Measurements from ENCODE around the gene NUP85. TPM values are rescaled to one million over a fixed set of nuclear protein-coding genes. Genes with fewer than 3 reads are reported as not detected.

The NUP85 gene
- total and polyA plus RNA-seq, 2 of the 4 experiments (the other 2 are of a cell fraction) = 29.4 to 54.4 TPM

DNA sequence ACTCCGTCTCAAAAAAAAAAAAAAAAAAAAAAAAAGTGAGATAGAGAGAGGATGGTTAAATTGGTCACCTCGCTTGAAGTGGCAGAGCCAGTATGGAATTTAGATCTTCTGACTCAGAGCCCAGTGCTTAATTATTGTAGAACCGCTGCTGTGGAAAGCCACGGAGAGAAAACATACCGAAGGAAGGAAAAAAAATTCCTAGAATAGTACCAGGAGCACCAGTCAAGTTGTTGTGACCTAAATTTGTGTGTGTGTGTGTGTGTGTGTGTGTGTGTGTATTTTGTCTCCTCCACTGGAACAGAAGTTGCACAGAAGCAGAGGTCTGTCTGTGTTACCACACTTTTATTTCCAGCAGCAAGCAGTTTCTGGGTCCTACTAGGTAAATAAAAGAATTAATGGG is 10.6 kb upstream of the NUP85 start:
- no peaks in the 10 kb centered on the region for H3K36me3 ChIP-seq (ENCODE audit: control insufficient read depth, insufficient read depth, low read length)
- H4K20me1 ChIP-seq (ENCODE audit: insufficient read depth, low read length) = no peaks in the 10 kb centered on the region
- no peaks in the 10 kb centered on the region for H3K4me1 ChIP-seq (ENCODE audit: control insufficient read depth, insufficient read depth, low read length)
- no peak overlapping the region for H4K91ac ChIP-seq (ENCODE audit: insufficient read depth, low read depth, low read length)
- H3K9ac ChIP-seq (ENCODE audit: low read depth, low read length) = peak overlapping the region; percentile 28; the same call in 1 of the 2 replicates
- no peaks in the 10 kb centered on the region for H3K79me1 ChIP-seq (ENCODE audit: low read depth in 1 of 2, low read length in 2 of 2)
- intact Hi-C loops (cut with micrococcal nuclease) (no loop called here), dilution Hi-C loops (cut with HindIII; ENCODE audit: low sequenced_read_pairs, unreplicated experiment) (no loop called here), in situ Hi-C loops (cut with MboI; ENCODE audit: low sequenced_read_pairs) (no loop called here)
- no peak overlapping the region for H3K14ac ChIP-seq (replicated peaks; ENCODE audit: low read depth, low read length)
- no peak overlapping the region for H3K4ac ChIP-seq (ENCODE audit: low read depth, low read length)
- ATAC-seq (ENCODE audit: low read depth) (no peak), DNase-seq (no peak)
- H2AFZ ChIP-seq (replicated peaks; ENCODE audit: low read length, poor library complexity) = no peak overlapping the region
- H3K27ac ChIP-seq (ENCODE audit: insufficient read depth, low read length) = no peak overlapping the region
- no peak for TF ChIP-seq MAFK (IDR thresholded peaks at IDR 0.05; ENCODE audit: low read depth, low read length)
- no peak for TF ChIP-seq RCOR1 (IDR thresholded peaks at IDR 0.05; ENCODE audit: insufficient replicate concordance, low read length)
- no peak for TF ChIP-seq MAZ (IDR thresholded peaks at IDR 0.05; ENCODE audit: borderline replicate concordance, low read depth, low read length)
- no peak for TF ChIP-seq MXI1 (IDR thresholded peaks at IDR 0.05; ENCODE audit: borderline replicate concordance, low read depth, low read length)
- no peak for TF ChIP-seq NFE2L2 (IDR thresholded peaks at IDR 0.05; ENCODE audit: low read depth, low read length)
- no peak for TF ChIP-seq FOS (IDR thresholded peaks at IDR 0.05; ENCODE audit: low read depth, low read length)
- TF ChIP-seq, protein P1, sequence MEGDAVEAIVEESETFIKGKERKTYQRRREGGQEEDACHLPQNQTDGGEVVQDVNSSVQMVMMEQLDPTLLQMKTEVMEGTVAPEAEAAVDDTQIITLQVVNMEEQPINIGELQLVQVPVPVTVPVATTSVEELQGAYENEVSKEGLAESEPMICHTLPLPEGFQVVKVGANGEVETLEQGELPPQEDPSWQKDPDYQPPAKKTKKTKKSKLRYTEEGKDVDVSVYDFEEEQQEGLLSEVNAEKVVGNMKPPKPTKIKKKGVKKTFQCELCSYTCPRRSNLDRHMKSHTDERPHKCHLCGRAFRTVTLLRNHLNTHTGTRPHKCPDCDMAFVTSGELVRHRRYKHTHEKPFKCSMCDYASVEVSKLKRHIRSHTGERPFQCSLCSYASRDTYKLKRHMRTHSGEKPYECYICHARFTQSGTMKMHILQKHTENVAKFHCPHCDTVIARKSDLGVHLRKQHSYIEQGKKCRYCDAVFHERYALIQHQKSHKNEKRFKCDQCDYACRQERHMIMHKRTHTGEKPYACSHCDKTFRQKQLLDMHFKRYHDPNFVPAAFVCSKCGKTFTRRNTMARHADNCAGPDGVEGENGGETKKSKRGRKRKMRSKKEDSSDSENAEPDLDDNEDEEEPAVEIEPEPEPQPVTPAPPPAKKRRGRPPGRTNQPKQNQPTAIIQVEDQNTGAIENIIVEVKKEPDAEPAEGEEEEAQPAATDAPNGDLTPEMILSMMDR (conservative IDR thresholded peaks at IDR 0.05; ENCODE audit: low read depth, low read length) = no peak
- H3K18ac ChIP-seq (ENCODE audit: low read depth, low read length) = no peak overlapping the region
- no peak overlapping the region for H2AK5ac ChIP-seq (ENCODE audit: low read depth, low read length)
- no peak overlapping the region for H2BK20ac ChIP-seq (ENCODE audit: low read depth, low read length)
- no peaks in the 10 kb centered on the region for H3K27me3 ChIP-seq (ENCODE audit: control insufficient read depth, insufficient read depth, low read length)
- 0 out of 4 replicates have a peak overlapping the region, but pooled peaks of 1 of the 2 experiments have one; percentile 33 for H4K8ac ChIP-seq (ENCODE audit: low read depth in 2 of 2, low read length in 2 of 2)
- H3K4me2 ChIP-seq (ENCODE audit: low read depth, low read length) = no peak overlapping the region
- no peak overlapping the region for H3K23ac ChIP-seq (ENCODE audit: low read depth, low read length)
- no peak overlapping the region for H3K56ac ChIP-seq (ENCODE audit: extremely low read depth, insufficient read depth, low read length)
- H3K9me1 ChIP-seq (ENCODE audit: insufficient read depth, low read length) = no peaks in the 10 kb centered on the region
- H4K5ac ChIP-seq (ENCODE audit: low read depth, low read length) = no peak overlapping the region
- H2BK120ac ChIP-seq (ENCODE audit: low read depth, low read length) = no peak overlapping the region
- H3K9me3 ChIP-seq (ENCODE audit: control insufficient read depth, insufficient read depth, low read length) = no peaks in the 10 kb centered on the region
- ChIA-PET POLR2A (ENCODE audit: unreplicated experiment) (no interaction called here), CTCF (no interaction called here)
- no peak overlapping the region for H2BK5ac ChIP-seq (ENCODE audit: low read depth, low read length, poor library complexity, severe bottlenecking)
- no peak overlapping the region for H2BK15ac ChIP-seq (ENCODE audit: low read depth, low read length)
- no CpG with 5 or more reads among the region's 5 CpGs for WGBS, 2 experiments (ENCODE audit: extremely low coverage in 2 of 2, insufficient read length in 1 of 2)
- H3K4me3 ChIP-seq (ENCODE audit: insufficient read depth, low read depth, low read length) = no peak overlapping the region
- H2AK9ac ChIP-seq (replicated peaks; ENCODE audit: low read depth, low read length, poor library complexity) = no peak overlapping the region
- no TSS peak for BruUV-seq (replicated peaks)
